HG03135 (cell line): ENCODE measurements around the gene BLOC1S3.
"Not testable (repeated sequence)": the region's sequence is repeated elsewhere in the genome, so short reads cannot be mapped to it uniquely, and the experiment has no call there.

Experiments
- ATAC-seq: cut with Tn5 transposase; IDR thresholded peaks from one replicate; pipeline ENCODE4 v1.9.1; 2021; ENCODE audit warnings: mild to moderate bottlenecking, moderate library complexity; ENCODE audit not compliant: unreplicated experiment

The BLOC1S3 gene

DNA sequence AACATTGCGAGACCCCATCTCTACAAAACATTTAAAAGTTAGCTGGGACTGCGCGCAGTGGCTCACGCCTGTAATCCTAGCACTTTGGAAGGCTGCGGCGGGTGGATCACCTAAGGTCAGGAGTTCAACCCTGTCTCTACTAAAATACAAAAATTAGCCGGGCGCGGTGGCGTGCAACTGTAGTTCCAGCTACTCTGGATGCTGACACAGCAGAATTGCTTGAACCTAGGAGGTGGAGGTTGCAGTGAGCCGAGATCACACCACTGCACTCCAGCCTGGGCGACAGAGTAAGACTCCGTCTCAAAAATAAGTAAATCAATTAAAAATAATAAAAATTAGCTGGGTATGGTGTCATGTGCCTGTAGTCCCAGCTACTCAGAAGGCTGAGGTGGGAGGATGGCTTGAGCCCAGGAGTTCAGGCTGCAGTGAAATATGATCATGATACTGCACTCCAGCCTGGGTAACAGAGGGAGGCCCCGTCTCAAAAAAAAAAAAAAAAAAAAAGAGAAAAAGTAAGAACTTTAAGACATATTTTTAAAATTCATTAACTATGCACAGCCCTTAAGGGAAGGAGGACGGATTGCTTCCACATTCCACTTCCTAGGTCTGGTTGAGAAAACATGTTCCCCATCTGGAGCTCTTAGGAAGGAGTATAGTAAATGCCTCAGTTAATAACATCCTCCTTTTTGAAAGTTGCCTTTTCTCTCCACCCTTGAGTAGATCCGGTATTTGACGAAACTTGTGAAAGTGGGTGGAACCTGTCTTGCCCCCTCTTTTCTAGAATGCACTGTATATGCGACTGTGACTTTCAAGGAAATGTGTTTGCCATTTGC is 40.5 kb downstream of the BLOC1S3 start:
- ATAC-seq = no peak

DNA sequence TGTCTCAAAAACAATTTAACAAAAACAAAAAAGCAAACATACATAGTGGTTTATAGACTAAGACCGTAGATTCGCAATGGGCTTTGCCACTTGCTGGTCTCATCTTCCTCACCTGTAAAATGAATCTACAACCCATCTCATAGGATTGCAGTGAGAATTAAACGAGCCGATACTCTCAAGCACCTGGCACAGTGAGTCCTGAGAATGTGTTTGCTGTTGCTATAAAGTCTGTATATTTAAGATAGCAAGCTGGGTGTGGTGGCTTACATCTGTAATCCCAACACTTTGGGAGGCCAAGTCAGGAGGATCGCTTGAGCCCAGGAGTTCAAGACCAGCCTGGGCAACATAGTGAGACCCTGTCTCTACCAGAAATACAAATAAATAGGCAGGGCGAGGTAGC is 44.1 kb downstream of the BLOC1S3 start:
- ATAC-seq = no peak

DNA sequence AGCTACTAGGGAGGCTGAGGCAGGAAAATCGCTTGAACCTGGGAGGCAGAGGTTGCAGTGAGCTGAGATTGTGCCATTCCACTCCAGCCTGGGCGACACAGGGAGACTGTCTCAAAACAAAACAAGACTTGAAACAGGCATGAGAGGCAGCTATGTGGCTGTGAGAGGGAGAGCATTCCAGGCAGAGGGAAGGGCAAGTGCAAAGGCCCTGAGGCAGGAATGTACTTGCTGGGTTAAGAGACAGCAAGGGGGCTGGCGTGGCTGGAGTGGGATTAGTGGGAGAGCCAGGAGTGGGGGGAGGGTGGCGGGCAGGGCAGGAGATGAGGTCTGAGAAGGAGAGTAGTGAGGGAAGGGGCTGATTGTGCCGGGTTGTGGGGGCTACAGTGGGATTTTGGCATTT is 45.3 kb downstream of the BLOC1S3 start:
- ATAC-seq = no peak

DNA sequence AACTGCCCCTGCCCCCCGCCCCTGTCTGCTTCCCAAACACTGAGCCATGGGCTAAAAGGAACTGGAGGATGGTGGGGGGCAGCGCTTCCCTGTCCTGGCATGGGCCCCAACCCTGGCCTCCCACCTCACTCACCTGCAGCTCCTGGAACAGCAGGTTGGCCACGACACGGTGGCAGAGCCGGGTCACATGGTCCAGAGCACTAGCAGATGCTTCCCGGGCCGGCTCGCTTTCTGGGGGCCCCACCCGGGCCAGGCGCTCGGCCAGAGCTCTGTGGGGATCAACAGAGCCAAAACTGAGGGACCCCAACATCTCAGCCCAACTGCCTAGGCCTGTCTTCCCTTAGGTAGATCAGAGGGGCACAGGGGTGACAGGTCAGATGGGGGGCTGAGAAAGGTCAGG is 46.1 kb downstream of the BLOC1S3 start:
- no peak for ATAC-seq

DNA sequence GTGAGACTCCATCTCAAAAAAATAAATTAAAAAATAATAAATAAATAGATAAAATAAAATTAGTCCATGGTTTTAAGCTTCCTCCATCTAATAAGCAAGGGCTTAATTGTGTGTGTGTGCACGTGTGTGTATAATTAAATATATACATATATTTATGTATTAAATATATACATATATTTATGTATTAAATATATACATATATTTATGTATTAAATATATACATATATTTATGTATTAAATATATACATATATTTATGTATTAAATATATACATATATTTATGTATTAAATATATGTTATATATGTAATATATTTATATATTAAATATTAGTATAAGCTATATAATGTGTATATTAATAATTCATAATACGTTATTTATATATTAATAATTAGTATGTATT is 50.5 kb downstream of the BLOC1S3 start:
- not testable (repeated sequence) for ATAC-seq
